GM21576 (cell line): ENCODE results near the gene IRX2.

Experiments used
- ATAC-seq: cut with Tn5 transposase; IDR thresholded peaks from one replicate; pipeline ENCODE4 v1.9.1; 2021; ENCODE audit warnings: mild to moderate bottlenecking, moderate library complexity; ENCODE audit not compliant: unreplicated experiment

The IRX2 gene

DNA sequence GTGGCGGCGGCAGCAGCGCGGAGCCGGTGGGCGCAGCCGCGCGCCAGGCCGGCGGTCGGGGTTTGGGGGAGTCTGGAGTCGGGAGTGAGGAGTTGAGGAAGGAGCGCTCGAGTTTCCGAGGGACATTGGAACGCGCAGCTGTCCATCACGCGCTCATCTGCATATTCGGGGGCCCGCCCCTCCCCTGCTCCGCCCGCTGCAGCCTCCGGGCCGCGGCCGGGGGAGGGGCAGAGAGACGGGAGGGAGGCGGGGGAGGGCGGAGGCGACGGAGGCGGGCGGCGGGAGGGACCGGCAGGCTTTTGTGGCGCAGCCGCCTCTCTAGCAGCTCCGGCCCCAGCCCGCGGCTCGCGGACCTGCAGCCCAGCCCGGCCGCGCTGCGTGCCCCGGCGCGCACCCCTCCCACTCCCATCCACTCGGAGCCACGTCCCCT, at the start of gene IRX2:
Gene IRX2 (minus strand): TSS at position 86 of the 430 bp plus-strand sequence. CDS start 264 bp downstream, outside the sequence.
- ATAC-seq, result no peak

DNA sequence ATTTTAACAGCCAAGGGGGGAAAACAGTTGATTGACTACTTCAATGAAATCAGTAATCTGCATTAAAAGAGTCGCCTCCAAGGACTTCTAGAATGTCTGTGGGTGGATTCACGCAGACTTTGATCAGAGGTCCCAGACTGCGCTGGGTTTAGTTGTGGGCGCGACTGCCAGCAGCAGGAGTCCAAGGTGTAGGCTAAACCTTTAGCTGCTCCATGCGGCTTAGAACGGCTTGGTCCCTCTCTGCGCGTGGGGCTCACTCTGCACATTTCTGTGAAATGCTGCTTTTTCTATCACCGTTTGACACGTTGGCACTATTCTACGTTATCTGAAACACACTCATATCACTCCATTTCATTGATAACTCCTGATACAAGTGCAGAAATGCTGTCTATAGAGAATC, 48.6 kb upstream of the IRX2 start:
- no peak for ATAC-seq

DNA sequence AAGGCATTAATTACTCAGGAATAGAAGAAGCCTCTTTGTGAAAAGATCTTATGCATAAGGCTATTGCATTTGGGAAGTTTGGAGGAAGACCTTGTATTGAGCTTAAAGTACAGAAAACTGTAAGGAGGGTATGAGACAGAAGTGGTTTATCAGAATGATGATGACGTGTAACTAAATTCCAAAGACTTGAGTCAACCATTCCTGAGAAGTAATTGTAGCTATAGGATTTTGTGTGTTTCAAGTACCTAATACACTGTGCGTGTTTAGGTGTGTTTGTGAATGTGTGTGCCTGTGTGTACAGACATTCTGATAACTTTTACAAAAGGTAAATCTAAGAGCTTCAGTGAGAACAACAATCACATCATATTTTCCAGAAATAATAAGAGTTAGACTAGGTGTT, 46.5 kb upstream of the IRX2 start:
- no peak for ATAC-seq

DNA sequence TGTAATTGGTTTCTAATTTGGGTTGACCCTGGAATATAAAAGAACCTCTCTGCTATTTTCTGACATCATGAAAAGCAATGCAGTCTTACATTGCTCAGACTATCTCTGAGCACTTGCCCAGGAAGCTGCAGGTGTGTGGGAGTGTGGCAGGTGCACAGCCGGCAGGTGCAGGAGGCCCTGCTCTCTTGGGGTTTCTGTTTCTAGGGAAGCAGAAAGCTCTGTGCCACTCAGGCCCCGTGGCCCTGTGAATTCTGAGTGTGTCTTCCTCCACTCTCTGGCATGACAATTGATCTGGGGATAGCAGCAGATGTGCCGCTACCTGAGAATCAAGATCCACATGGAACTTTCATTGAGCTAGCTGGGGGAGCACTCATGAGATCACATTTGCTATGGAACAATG, 45.7 kb upstream of the IRX2 start:
- ATAC-seq, result no peak

DNA sequence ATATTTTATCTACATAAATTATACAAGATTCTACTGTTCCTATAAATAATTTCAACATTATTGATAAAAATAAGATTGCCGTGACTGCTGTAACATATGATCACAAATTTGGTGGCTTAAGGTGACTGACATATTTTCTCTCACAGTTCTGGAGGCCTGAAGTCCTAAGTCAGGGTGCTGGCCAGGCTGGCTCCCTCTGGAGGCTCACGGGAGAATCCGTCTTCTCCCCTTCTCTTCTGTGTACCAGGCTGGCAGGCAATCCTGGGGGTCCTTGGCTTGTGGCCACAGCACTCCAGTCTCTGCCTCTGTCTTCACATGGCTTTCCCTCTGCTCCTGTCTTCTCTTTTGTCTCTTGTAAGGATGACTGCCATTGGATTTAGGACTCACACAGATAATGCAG, 31.7 kb upstream of the IRX2 start:
- ATAC-seq, result no peak

DNA sequence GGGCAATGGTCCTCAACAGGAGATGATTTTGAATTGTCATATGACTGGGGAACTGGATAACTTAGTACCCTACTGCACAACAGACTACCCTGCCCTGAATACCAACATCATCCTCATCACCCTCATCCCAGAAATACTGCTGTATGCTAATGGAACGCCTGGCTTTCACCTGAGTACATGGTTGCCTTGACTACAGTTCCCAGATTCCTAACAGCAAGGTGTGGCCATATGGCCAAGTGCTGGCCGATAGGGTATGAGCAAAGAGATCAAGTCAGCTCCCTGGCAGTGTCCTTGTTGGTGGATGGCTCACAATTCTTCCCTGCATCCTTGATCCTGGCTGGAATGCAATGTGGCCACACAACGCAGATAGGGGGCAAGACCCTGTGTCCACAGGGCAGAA, 31.2 kb upstream of the IRX2 start:
- no peak for ATAC-seq

DNA sequence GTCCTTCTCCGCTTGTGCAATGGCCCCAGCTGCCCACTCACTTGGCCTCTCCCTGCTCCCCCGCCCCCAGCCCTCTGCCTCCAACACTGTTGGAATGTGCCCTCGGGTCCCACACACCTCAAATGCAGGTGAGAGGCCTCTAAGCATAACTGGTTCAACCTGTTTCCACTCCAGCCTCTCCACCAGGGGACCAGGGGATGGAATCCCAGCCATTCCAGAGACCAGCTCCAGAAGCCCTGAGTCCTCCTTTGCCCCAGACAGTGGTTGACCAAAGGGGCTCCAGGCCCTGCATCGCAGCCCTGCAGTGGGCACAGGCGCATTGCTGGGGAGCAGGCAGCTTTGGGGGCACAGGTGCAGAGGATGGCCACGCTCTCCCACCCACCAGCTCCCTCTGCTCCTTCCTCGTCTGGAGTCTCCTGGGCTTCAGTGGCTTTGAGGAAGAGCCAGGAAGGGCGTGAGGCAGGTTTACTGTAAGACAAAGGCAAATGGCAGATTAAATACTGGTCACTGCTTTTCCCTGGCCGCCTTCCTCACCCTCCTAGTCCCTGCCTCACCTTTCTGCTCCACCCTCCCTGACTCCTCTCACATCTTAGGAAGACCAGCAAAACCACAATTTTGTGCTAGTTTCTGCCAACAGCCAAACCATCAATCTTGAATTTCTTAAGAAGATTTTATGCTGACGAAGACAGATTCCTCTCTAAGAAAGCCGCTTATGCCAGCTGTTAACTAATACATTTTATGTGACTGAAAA, 29.1 kb upstream of the IRX2 start:
- ATAC-seq, result no peak

DNA sequence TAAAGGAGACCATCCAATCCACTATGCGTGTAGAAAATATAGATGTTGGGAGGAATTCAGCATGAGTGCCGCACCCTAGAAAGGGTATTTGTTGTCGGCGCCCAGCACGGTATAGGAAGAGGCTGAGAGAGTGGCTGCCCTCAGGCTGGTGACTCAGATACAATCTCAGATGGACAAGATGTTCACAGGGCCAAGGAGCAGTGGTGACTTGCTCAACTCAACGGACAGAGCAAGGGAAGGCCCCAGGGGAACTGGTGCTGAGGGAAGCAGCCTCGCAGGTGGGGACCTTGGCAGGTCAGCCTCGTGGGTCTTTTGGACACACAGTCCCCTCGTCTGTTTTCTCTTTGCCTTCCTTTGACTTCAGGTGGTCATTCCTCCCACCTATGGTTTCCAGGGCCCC, 28.0 kb upstream of the IRX2 start:
- no peak for ATAC-seq

DNA sequence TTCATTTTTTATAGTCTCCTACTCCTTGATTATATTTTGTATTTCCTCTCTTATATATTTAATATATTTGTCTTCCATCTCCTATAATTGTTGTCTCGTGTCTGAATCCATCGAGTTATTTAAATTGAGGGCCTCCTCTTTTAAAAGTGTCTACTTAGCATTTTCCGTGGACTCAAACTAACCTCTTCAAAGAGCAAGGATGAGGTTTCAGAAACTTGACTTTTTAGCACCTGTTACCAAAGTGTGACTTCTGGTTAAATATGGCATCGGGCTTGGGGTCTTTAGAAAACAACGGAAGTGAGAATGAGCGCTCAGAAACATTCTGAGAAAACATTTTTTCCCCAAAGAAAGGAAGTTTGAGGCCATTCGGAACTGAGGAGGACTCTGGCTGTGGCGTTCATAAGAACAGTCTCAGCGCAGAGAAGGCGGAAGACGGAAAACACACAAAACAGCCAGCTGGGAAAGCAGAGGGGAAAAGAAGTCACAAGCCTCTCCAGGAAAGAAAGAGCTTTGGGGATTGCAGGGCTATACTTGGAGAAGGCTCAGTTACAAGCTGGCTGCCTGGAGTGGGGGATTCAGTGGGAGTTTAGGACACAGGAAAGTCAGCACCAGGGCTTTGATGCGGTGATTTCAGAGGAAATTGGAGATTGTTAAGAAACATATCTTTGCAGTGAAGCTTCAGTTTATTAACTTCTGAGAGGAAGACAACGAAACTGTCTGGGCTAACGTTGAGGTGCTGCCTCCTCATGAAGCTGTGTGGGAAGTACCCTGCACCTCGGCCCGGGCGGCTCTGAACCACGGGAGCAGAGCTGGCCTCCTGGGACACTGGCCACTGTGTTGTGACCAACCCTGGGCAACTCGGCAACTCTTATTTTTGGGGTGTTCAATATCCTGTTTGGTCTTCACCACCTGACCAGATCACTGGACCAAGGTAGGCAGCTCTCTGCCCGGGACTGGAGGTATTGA, 25.1 kb upstream of the IRX2 start:
- no peak for ATAC-seq

DNA sequence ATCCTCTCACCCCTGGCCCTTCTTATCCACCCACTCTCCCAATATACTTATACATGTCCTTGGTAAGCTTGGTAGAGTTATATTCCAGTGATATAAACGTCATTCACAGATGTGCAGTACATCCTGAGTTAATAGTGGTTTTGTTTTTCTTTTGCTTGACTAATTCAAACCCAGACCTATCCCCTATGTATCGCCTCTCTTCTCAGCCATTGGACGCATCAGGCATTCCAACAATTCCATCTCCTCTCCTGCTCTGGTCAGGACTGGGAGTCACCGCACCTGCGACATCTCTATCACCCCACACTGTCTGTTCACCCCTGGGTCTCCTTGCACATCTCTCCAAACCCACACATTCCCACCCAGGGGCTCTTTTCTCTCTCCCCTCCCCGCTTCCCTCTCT, 21.9 kb upstream of the IRX2 start:
- no peak for ATAC-seq

DNA sequence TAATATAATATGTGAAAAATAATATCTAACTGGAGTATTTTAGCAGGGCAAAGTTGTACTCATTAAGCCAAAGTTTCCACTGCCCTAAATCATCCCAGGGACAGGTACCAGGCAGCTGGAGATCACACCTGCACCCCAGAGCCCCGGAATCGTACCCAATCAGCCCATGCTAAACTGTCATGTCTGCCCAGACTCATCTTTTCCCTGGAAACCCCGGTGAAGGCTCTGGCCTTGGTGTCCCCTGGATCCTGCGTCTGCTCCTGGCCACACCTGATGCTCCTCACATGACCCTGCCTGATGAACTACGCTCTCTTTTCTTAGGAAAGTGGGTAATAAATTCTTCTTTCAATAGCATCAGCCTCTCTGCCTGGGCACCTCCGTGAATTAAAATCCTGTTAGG, 15.6 kb upstream of the IRX2 start:
- ATAC-seq, result no peak

DNA sequence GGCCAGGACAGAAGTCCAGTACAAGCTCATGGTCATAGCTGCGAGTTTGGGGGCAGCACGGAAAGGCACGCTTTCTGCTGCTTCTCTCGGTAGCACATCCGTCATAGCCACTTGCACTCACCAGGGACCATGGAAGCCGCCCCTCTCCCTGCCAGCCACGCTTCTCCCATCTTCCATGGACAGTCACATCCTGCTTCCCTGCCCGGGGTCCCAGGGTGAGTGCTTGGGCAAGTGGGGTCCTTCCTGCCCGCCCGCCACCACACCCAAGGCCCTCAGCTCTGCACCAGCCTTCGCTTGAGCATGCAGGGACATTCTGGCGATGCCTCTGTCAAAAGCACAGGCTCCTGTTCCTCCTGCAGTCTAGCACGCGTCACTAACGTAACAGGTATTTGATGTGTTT, 13.1 kb upstream of the IRX2 start:
- no peak for ATAC-seq

DNA sequence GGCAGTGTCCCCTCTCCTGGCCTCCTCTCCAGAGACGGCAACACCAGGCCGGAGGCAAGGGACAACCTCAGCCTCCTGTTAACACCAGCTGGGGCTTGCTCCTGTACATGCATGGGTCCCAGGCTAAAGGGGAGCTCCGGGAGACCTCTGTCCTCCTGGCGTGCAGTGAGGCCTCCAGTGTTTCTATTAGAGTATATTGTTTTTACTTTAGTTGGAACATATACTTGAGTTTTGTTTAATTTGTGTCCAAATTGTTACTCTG, 12.0 kb upstream of the IRX2 start:
- ATAC-seq, result no peak

DNA sequence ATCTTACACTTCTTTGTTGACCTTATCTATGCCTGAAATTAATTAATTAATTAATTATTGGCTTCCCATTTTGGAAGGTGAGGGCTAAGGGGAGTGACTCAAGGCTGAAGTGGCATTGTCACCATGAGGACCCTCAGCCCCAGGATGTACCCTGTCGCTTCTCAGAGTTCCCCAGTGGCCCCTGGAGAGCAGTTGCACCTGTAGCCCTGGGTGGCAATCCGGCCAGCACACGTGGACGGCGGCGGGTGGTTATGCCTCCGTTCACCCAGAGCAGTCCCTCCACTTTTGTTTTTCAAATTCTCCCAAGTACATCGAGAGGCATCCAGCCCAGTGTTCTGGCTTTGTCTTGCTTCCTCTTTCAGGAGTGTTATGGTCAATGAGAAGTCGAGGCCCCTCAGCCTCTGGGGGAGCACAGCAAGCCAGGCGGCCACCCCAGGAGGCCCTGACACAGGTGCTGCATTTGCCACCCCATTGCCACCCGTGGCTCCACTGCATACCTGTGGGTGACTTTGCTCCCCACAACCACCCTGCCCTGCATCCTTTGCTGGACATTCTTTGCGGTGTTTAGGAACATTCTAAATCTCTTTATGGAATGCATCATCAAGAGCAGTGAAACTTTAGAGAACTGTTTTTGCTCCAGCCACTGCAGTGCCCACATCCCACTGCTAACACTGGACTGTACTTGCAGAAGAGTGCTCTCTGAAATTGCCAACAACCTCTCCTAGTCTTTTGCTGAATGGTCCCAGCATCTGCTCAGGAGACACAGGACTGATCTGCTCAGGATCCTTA, 11.5 kb upstream of the IRX2 start:
- ATAC-seq, result no peak

DNA sequence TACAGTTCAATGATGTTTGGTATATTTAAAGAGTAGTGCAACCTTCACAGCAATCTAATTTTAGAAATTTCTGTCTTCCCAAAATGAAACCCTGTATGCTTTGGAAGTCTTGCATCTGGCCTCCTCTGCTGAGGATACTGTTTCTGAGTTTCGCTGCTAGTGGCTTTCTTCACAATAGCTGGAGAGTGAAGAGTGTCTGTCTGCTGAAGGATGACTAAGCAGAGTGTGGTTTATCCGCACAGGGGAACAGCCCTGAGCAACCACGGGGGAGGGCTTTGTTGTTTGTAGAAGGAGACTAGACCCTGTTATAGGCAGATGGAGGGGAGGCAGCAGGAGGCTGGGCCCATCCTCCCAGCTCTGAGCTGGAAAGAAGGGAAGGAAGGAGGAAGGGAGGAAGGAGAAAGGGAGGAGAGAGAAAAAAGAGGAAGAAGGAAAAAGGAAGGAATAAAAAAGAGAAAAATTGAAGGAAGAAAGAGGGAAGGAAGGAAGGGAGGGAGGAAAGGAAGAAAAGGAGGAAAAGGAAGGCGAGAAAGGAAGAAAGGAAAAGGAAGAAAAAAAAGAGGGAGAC, 10.5 kb upstream of the IRX2 start:
- ATAC-seq, result no peak

DNA sequence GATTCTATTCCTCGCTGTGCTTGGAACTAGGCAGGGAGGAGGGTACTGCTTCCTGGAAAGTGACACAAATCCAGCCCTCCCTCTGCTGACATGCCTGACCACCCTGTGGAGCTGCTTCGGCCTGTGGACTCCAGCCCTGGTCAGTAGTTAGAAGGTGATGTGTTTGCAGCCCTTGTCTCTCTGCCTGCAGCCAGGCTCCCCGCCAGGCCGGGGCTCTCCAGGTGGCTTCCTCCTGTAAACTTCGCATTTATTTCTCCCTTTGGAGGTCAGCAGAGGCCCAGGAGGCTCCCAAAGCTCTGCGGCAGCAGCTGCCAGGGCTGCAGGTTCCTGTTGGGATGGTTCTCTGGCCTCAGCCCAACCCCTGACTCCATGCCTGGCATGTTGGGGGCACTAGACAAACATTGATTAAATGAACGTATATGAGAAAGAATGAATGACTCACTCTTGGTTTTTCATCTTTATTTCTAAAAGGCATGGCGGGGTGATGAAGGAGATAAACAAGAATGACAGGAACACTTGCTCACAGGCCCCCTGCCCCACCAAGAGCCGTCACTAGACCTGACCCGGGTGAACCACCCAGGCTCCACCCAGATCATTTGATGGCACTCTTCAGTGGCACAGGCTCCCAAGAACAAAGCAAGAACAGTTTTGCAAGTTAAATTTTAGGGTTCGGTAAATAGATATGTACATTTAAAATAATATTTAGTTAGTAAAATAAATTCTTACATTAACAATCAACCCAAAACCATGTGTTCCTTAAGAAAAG, 8.4 kb upstream of the IRX2 start:
- no peak for ATAC-seq

DNA sequence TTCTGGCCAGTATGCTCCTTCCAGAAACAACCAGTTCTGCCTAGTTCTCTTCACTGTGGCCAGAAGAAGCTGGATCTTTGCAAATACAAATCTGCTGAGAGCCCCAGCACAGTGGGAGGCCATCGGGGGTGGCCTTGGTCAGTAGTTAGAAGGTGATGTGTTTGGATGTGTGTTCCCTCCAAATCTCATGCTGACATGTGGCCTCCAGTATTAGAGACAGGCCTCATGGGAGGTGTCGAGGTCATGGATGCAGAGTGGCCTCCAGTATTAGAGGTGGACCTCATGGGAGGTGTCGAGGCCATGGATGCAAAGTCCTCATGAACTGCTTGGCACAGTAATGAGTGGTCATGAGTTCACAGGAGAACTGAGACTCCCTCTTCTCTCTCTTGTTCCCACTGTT, 7.6 kb upstream of the IRX2 start:
- ATAC-seq, result no peak

DNA sequence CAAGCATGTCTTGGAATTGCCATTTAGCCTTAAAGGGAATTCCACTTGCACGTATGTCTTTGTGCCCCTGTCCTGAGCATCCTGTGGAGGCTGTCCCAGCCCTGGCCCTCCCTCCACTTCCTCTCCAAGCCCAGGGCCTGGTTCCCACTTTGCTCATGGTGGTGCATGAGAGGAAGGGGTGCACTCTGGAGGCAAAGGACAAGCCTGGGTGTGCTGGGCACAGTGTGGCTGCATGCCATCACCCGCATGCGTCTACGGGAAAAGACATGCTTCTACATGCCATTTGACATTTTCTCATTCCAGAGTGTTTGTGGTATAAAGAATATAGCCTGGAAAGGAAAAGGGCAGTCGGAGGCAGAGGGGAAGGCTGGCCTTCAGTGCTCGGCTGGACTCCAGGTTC, 7.2 kb upstream of the IRX2 start:
- no peak for ATAC-seq

DNA sequence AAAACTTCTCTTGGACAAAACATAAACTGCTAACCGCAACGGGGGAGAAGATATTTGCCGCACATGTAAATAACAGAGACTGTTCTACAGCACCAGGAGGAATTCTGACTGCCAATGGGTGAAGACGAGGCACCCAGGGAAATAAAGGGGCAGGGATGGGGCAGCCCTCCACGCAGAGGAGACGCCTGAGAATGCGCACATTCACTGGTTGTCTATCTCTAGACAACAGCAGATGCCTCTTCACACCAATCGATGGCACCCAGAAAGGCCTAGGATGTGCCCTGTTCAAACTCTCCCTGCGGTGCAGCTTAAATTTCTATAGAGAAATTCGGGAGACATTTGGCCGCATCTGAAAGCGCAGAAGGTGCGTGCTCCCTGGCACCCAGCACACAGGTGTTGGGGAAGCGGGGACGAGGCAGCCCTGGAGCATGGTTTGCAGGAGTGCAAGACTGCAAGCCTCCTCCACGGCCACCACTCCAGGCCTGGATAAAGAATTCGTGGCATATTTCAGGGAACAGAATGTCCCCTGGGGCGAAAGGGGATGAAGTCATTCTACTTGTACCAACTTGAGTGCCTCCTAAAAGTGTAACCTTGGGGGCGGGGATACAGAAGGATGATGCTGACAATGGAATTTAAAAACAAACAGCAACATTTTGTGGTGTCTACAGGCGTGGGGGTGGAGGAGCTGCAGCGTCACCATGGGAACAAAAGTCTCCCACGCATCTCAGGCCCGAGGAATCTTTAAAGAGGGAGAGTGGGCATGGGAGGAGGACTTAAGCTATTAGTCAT, 6.3 kb upstream of the IRX2 start:
- no peak for ATAC-seq
